HepG2 (cell line): ENCODE data around the gene LTA. TPM values are rescaled to one million over a fixed set of nuclear protein-coding genes. Genes with fewer than 3 reads are reported as not detected.

Experiments
- ELF3 ChIP-seq: IDR thresholded peaks from 2 replicates; pipeline ENCODE4 v1.6.1; 2016; ENCODE audit warnings: missing genetic modification reagents, missing compliant biosample characterization
- ETV5 ChIP-seq: IDR thresholded peaks from 2 replicates; pipeline ENCODE4 v1.6.1; 2018; ENCODE audit warnings: missing biosample characterization, missing genetic modification reagents, inconsistent platforms, borderline replicate concordance
- FOXP4 ChIP-seq: sonication (generic); formaldehyde crosslinking; IDR thresholded peaks from 2 replicates; pipeline ENCODE4 v1.4.0; 2020; ENCODE audit warnings: missing genetic modification reagents
- GABPA ChIP-seq, 2 experiments: IDR thresholded peaks; 2 replicates each; pipeline ENCODE4 v1.6.1; 2011 to 2016; ENCODE audit warnings: low read depth in 2 of 2, low read length in 1 of 2, missing biosample characterization in 1 of 2, missing genetic modification characterization in 1 of 2
- KDM5B ChIP-seq: sonication (generic); formaldehyde crosslinking; IDR thresholded peaks from 2 replicates; pipeline ENCODE4 v1.4.0; 2020; ENCODE audit warnings: missing genetic modification reagents, mild to moderate bottlenecking, borderline replicate concordance
- MAFK ChIP-seq, 2 experiments: IDR thresholded peaks in 1 of 2; conservative IDR thresholded peaks in 1 of 2; 2 replicates each; pipeline ENCODE4 v1.6.1; 2011; ENCODE audit warnings: improper control_type of control experiment in 2 of 2, low read length in 2 of 2
- NFATC3 ChIP-seq: sonication (generic); formaldehyde crosslinking; IDR thresholded peaks from 2 replicates; pipeline ENCODE4 v1.5.1; 2020; ENCODE audit warnings: mild to moderate bottlenecking, missing genetic modification reagents
- PITX1 ChIP-seq: sonication (generic); formaldehyde crosslinking; IDR thresholded peaks from 2 replicates; pipeline ENCODE4 v1.5.1; 2020; ENCODE audit warnings: mild to moderate bottlenecking, missing genetic modification reagents
- RFXAP ChIP-seq: sonication (generic); formaldehyde crosslinking; IDR thresholded peaks from 2 replicates; pipeline ENCODE4 v1.4.0; 2020; ENCODE audit warnings: missing genetic modification reagents, borderline replicate concordance
- SNAPC4 ChIP-seq: sonication (generic); formaldehyde crosslinking; IDR thresholded peaks from 2 replicates; pipeline ENCODE4 v1.4.0; 2020; ENCODE audit warnings: mild to moderate bottlenecking, missing genetic modification reagents
- ZFP36L1 ChIP-seq: sonication (generic); formaldehyde crosslinking; IDR thresholded peaks from 2 replicates; pipeline ENCODE4 v1.8.0; 2022; ENCODE audit warnings: mild to moderate bottlenecking, missing genetic modification reagents, moderate library complexity
- ZGPAT ChIP-seq: IDR thresholded peaks from 2 replicates; pipeline ENCODE4 v1.6.1; 2016; ENCODE audit warnings: mild to moderate bottlenecking
- ZNF17 ChIP-seq: sonication (generic); formaldehyde crosslinking; IDR thresholded peaks from 2 replicates; pipeline ENCODE4 v1.5.0; 2020; ENCODE audit warnings: mild to moderate bottlenecking, missing genetic modification reagents
- ZNF503 ChIP-seq: sonication (generic); formaldehyde crosslinking; IDR thresholded peaks from 2 replicates; pipeline ENCODE4 v1.4.0; 2020; ENCODE audit warnings: missing genetic modification reagents
- ZNF543 ChIP-seq: sonication (generic); formaldehyde crosslinking; IDR thresholded peaks from 2 replicates; pipeline ENCODE4 v1.4.0; 2020; ENCODE audit warnings: mild to moderate bottlenecking, missing genetic modification reagents
- ZNF772 ChIP-seq: sonication (generic); formaldehyde crosslinking; IDR thresholded peaks from 2 replicates; pipeline ENCODE4 v1.5.0; 2020; ENCODE audit warnings: mild to moderate bottlenecking, missing genetic modification reagents
- polyA plus RNA-seq, 8 experiments: library from polyadenylated mRNA; depleted of rRNA in 3 of 8; stranded (reverse) in 7 of 8; unstranded in 1 of 8; fragments of >200 nt; fragmentation: Illumina TruSeq in 4 of 8; extraction: Trizol in 4 of 8; gene quantifications; 2 replicates each; pipeline versions ENCODE4 v1.2.1 to v1.2.3, GENCODE V29; 2011 to 2016; ENCODE audit warnings: low read depth in 4 of 8, missing spikeins in 1 of 8, mixed read lengths in 1 of 8; ENCODE audit not compliant: insufficient read depth in 1 of 8
- total RNA-seq, 5 experiments: library from RNA; depleted of rRNA; stranded (reverse); fragments of >200 nt; fragmentation: Illumina TruSeq; extraction: Trizol; gene quantifications; 2 replicates each; pipeline ENCODE4 v1.2.3, GENCODE V29; 2016; ENCODE audit warnings: low read depth in 1 of 5

Gene LTA
- total and polyA plus RNA-seq, 2 of the 13 experiments (the other 11 are each of a cell fraction or from before 2014, with no cell fraction given) = 0.09 TPM; not detected in 1

GRCh38 chr6:31614684-31615578 lies 42.8 kb downstream of the LTA start, which contains the start of gene AIF1 (continued):
- TF ChIP-seq ZNF17 = no peak
- no peak for TF ChIP-seq ZNF772 (CRISPR knock-in tag)
- TF ChIP-seq ZNF543 = no peak
- TF ChIP-seq PITX1 (CRISPR knock-in tag) = peak; percentile 19; the same call in 1 of the 2 replicates
- peak; percentile 21; the same call in 1 of the 2 replicates for TF ChIP-seq ZGPAT (CRISPR knock-in tag)
- TF ChIP-seq FOXP4 (CRISPR knock-in tag) = peak; percentile 46; the same call in 1 of the 2 replicates
- TF ChIP-seq MAFK (conservative IDR thresholded peaks at IDR 0.05 in 1 of 2, IDR thresholded peaks at IDR 0.05 in 1 of 2; ENCODE audit: low read length in 2 of 2) = no peak
- TF ChIP-seq GABPA (IDR thresholded peaks at IDR 0.05; ENCODE audit: low read depth, low read length) = no peak
- TF ChIP-seq GABPA (CRISPR knock-in tag; IDR thresholded peaks at IDR 0.05; ENCODE audit: low read depth) = peak; percentile 25; the same call in 1 of the 2 replicates
- TF ChIP-seq ZFP36L1 (CRISPR knock-in tag) = 0 out of 2 replicates have a peak, but pooled peaks have one; percentile 51
- 0 out of 2 replicates have a peak, but pooled peaks have one; percentile 22 for TF ChIP-seq NFATC3
- TF ChIP-seq ELF3 (CRISPR knock-in tag) = 0 out of 2 replicates have a peak, but pooled peaks have one; percentile 61
- TF ChIP-seq SNAPC4 = 0 out of 2 replicates have a peak, but pooled peaks have one; percentile 47
- TF ChIP-seq ZNF503 = 0 out of 2 replicates have a peak, but pooled peaks have one; percentile 37
- peak; percentile 21; the same call in 1 of the 2 replicates for TF ChIP-seq ETV5 (CRISPR knock-in tag)
- 0 out of 2 replicates have a peak, but pooled peaks have one; percentile 43 for TF ChIP-seq RFXAP (CRISPR knock-in tag)
- 0 out of 2 replicates have a peak, but pooled peaks have one; percentile 28 for TF ChIP-seq KDM5B (CRISPR knock-in tag)
